ENCODE results near the gene FTO.

DNA sequence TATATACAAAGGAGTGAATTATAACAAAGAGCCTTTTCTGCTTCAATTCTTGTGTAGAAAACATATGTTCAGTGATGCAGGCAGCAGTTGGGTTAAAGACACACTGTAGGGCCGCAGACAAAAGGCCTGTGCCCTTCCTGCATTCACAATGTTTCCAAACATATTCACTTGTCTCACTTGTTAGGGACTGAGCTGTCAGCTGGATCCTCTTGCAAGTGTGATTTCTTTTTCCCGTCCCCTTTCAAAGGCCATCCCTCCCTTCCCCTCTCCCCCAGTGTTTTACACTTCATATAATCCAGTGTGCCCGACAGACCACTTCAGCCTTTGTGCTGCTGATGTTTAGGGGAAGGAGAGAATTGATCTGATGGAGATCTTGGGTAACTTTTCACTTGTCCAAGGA, 217.0 kb downstream of the FTO start:
- TF ChIP-seq EZH2 (IDR thresholded peaks at IDR 0.05) (no peak), POLR2AphosphoS5 (IDR thresholded peaks at IDR 0.05; ENCODE audit: borderline replicate concordance, low read depth, low read length) (no peak)

Measured in SK-N-MC (cell line).